Panc1 (cell line): ENCODE measurements around the gene TMEM150B.

Experiments
- POLR2AphosphoS5 ChIP-seq: IDR thresholded peaks from 2 replicates; pipeline ENCODE4 v1.6.1; 2012; ENCODE audit warnings: mild to moderate bottlenecking, low read depth, low read length, moderate library complexity
- SIN3A ChIP-seq: IDR thresholded peaks from 2 replicates; pipeline ENCODE4 v1.6.1; 2012; ENCODE audit warnings: low read depth, mild to moderate bottlenecking, low read length, moderate library complexity, borderline replicate concordance; ENCODE audit not compliant: insufficient read depth
- TF ChIP-seq, protein P1 (sequence below): fragments of 450-650 bp; IDR thresholded peaks from 2 replicates; pipeline ENCODE4 v1.5.1; 2017; ENCODE audit warnings: mild to moderate bottlenecking

DNA sequence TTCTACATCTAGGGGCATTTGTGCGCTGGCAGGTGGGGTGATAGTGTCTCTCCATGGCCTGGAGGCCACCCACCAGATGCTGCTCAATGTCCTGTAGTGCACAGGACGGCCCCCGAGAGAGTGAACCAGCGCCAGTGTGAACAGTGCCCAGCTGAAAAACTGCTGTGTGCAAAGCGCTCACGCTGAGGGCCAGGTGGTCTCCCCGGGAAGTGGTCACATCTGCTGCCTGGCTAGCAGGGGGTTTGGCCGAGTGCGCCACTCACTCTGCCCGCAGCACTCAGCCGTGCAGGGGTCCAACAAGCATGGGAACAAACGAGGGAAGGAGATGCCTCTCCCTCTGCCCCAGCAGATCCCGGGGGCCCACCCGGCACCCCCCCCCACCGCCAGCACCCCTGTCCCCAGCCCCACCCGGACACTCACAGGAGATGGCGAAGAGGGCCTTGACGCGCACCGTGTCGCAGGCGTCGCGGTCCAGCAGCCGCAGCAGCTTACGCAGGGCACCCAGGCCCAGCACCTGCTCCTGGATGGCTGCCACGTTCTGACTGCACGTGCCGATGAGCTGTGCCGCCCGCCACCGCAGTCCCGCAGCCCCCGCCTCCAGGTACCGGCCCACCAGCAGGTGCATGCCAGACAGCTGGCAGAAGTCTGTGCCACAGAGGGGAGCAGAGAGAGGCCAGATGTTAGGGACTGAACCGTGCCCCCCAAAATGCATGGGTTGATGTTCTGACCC, 51.0 kb downstream of the TMEM150B start:
- TF ChIP-seq, protein P1, sequence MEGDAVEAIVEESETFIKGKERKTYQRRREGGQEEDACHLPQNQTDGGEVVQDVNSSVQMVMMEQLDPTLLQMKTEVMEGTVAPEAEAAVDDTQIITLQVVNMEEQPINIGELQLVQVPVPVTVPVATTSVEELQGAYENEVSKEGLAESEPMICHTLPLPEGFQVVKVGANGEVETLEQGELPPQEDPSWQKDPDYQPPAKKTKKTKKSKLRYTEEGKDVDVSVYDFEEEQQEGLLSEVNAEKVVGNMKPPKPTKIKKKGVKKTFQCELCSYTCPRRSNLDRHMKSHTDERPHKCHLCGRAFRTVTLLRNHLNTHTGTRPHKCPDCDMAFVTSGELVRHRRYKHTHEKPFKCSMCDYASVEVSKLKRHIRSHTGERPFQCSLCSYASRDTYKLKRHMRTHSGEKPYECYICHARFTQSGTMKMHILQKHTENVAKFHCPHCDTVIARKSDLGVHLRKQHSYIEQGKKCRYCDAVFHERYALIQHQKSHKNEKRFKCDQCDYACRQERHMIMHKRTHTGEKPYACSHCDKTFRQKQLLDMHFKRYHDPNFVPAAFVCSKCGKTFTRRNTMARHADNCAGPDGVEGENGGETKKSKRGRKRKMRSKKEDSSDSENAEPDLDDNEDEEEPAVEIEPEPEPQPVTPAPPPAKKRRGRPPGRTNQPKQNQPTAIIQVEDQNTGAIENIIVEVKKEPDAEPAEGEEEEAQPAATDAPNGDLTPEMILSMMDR = no peak
- TF ChIP-seq SIN3A (no peak), POLR2AphosphoS5 (no peak)
